ENCODE results near the gene PRKCA.

Gene PRKCA

DNA sequence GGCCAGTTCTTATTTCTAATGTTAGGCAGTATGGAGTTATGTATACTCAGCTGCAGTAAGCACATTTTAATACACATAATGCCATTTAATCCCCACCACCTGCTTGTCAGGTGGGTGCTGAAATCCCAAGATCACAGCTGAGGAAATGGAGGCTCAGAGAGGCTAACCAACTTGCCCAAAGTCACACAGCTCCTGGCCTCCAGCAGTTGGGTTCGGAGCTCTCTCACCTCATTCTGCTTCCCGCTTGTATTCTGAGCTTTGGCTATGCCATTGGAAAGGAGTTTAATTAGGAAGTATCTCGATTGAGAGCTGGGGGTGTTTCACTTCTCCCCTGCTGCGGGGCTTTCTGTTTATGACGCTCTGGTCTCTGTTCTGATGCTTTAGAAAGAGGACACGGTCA lies 459.9 kb downstream of the PRKCA start:
- FAIRE-seq, result no peak

DNA sequence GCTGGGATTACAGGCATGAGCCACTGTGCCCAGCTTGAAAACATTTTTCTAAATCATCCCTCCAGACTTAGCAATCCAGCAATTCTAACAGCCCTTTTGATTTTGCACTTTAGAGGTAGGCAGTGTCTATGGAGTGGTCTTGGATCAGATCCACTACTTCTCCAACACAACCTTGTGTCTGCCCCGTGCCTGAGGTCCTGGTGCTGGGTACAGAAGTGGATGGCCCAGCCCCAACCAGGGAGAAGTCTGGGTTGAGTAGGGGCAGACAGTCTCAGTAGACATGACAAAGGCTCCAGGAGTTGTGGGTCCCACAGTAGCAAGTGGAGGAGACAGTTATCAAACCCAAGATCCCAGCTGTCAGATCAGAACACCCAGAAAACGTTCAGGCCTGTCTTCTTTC lies 460.6 kb downstream of the PRKCA start:
- FAIRE-seq, result no peak

DNA sequence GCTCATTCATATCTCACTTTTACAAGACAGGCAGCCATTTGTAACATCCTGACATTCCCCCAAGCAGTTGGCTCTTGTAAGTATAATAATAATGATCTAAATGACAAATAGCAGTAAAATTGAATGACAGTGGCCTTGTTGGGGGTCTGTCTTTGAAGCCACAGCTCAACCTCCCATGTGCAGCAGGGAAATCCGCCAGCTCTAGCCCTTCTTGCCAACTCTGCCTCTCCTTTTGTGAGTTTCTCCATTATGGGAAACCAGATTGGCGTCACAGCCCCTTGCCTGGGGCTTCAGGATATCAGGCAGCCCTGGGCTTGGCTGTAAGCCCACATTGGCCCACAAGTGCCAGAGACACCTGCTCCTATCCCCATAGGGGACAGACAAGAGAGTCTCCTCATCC lies 462.1 kb downstream of the PRKCA start:
- FAIRE-seq, result no peak

DNA sequence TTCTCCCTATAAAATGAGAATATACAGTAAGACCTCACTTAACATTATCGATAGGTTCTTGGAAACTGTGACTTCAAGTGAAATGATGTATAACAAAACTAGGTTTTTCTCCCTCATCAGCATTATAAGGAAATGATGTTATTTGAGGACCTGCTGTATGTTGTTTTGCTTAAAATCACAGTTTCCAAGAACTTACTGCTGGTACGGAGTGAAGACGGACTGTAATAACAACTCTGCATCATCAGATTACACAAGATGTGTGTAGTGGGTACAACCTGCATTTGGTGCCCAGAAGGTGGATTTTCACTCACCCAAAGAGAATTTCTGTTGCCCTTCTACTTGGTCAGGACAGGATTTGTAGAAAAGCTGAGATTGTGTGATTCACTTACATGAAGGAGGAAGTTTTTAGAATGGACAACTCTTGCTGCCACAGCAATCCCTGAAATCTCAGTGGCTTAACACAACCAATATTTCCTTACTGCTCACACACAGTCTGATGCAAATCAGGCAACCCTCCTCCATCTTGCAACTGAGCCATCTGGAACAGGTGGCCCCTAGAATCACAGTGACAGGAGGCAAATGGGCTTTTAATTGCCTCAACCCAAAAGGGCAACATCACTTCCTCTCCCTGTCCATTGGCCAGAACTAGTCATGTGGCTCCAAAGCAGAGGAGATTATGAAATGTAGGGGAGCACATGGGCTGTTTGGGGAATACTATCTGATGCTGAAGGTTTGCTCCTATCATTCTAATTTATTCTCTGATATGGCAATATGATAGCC lies 464.9 kb downstream of the PRKCA start:
- no peak for FAIRE-seq

DNA sequence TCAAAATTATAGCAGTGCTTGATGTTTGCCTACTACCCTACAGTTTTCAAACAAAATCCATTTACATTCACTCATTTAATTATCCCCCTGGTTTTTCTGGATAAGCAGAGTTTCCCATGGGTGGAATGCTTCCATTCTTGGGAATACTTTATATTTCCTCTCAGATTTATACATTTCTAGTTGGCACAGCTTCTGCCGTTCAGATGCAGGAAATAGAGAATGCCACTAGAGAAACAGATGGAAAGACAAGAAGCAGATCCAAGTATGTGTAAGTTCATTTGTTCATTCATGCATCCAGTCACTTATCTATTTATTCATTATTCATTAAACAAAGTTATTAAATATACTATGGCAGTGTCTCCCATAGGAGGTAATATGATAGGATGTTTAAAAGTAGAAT lies 467.5 kb downstream of the PRKCA start:
- no peak for FAIRE-seq

DNA sequence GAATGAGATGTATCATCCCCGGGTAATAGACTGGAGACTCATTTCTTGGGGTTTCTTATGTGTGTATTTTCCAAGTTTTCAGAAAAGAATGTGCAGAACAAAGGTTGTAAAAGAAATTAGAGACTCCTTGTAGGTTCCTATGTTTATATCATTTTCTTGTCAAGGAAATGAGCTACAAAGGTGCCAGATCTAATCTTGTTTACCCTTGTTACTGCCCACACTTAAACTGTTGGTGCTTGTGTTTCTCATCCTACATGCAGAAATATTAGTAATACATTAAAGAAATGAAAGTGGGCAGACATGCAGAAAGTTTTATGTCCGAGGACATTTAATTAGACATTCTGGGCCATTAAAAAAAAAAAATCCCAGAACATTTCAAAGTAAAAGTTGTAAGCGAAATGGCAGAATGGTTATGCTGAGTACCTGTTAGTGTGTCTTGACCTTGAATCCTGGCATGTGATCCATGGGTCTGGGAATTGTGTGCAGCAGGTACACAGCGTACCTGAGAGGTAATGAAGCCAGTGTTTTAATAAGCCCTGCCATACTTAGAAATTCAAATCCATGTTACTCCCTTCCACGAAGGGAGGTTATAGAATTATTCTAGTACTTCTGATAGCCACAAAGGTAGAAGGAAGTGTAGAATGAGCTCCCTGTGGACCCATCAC lies 469.9 kb downstream of the PRKCA start:
- no peak for FAIRE-seq

DNA sequence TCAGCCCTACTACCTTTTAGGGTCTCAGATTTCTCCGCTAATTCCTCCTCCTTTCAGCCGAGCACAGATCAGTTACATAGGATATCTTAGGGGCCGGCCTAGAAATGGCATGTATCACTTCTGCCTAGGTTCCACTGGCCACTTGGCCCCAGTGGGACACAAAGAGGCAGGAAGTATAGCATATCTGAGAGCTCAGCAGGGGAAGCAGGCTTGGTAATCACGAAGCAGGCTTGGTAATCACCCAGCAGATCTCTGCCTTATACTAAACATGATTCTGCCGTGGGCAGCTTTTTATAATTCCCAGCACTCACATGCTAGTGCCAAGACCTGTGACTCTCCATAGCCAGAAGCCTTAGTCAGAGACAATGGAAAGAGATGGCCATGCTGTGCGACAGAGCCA lies 472.9 kb downstream of the PRKCA start:
- FAIRE-seq, result no peak

DNA sequence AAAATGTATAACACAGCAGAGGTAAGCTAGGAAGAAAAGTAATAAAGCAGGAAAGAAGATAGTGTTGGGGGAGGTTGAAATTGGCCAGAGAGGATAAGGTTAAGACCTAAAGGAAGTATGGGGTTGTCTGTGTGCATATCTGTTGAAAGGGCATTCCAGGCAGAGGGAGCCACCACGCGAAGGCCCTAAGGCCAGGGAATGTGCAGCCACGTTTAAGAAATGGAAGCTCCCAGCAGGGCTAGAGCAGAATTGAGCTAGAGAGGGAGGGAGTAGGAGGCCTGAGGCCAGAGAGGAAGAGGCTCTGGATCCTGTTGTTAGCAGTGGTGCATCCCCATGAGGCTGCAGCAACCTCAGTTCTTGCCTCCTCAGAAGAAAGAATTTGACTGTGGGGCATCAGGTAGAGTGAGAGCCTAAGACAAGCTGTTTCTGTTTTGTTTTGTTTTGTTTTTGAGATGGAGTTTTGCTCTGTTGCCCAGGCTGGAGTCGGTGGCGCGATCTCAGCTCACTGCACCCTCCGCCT lies 473.5 kb downstream of the PRKCA start:
- no peak for FAIRE-seq

DNA sequence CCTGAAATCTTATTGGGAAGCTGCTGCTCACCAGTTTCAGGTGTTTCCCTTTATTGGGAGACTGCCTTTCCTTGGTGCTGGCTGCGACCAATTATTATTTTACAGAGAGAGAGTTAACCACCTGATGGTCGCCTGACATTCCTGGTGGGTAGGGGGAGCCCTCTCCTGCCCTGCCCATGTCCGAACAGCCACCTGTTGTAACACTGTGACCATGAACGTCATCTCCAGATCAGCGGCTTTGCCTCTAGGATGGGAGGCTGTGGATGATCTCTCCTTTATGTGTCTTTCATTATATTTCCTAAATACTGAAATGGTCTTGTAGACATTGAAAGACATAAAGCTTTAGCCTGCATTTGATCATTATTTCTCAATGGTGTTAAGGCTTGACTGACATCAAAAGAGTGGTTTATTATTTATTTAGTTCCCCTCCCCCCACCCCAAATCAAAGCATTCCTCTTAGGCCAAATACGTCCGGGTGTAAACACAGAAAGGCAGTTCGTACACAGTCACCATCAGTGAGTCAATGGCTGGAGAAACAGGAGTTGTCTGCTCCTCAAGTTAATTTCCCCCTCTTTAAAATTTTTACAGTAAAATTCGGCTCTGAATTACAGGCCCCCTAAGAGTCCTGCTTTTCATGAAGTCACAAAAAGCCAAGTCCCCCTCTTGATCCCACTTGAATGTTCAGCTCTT lies 474.7 kb downstream of the PRKCA start:
- FAIRE-seq, result no peak

DNA sequence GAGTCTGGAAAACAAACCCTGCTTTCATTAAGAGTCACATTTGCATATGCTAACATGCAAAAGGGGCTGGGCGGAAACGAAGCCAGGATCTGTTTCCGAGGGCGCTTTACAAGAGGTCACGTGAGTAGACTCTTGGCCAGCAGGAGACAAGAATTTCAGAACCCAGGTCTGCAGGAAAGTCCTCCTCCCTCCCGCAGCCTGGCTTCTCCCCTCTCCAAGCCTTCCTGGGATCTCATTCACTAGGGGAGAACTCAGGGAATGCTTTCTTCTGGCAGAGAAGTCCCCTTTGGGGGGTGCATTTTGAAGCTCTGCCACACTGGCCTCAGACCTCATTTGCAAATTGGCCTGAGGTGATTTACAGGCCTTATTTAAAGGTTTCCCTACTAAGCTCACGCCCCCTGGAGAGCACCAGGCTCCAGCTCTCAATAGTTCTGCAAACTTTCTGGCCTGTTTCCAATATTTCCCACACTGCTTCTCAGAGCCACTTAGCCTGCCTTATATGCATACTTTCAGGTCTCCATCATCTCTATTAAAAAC lies 475.3 kb downstream of the PRKCA start:
- no peak for FAIRE-seq

DNA sequence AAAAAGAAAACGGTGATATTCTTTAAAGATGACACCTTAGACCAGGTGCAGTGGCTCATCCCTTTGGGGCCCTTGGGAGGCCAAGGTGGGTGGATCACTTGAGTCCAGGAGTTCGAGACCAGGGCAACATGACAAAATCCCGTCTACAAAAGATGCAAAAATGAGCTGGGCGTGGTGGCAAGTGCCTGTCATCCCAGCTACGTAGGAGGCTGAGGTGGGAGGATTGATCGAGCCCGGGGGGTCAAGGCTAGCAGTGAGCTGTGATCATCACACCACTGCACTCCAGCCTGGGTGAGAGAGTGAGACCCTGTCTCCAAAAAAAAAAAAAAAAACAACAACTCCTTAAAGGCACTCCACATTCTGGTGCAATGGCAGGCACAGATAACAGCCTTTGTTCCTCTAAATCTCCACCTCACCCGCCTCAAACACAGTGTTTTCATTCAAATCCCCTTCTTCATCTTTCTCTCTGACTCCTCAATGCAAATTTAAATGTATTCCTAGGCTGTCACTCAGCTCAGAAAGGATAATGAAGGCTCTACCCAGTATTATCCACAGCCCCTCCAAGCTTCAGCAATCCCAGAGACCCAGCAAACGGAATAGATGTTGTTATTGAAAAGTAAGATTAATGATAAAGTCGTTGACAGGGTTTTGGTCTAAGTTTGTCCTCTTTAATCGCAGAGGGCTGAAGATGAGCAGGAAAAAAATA lies 476.3 kb downstream of the PRKCA start:
- no peak for FAIRE-seq

DNA sequence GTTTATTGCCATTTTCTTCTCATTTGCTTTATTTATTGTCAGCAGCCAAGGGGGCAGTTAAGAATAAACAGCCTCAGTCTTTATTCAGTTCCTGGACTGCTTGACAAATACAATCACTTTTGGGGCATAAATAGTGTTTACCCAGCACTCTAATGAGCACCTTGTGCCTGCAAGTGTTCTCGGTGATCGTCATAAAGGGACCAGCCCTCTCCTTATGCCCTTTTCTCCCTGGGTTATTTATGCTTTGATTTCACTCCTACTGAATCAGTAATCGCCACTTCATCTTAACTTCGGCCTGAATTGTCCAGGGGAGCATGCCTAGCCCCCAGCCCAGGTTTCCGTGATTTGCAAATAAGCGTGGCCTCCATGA lies 476.8 kb downstream of the PRKCA start:
- no peak for FAIRE-seq

DNA sequence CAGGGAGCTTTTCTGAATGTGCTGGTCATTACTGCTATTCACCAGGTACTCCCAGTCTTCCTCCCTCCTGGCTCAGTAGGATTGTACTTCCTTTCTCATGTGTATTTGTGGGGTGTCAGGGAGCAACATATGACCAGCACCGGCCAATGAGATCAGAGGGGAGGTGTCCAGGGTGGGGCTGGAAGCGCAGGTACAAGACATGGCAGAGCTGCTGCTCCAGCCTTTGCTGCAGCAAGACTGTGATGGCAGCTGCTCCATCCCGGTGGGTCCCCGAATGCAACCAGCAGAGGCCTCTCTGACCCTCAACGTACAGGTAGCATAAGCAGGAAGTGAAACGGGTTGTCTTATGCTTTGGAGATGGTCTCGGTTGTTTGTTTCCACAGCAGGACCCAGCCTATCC lies 478.7 kb downstream of the PRKCA start:
- no peak for FAIRE-seq

DNA sequence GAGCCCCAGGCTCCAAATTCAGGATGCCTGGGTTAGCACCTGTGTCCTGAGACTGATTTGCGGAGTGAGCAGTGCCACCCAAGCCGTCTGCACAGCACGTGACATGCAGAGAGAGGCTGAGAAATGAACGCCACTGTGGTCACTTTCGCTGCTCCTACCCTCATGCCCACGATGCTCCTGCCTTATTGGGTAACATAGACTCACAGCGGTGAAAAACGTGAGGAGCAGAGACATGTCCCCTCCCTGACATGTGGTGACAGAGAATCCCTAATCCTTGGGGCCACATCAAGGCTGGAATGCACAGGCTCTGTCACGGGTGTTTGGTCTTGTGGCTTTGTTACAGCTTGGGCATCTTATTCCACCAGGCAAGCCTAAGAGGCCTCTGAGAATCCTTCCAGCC lies 480.4 kb downstream of the PRKCA start:
- FAIRE-seq, result no peak

DNA sequence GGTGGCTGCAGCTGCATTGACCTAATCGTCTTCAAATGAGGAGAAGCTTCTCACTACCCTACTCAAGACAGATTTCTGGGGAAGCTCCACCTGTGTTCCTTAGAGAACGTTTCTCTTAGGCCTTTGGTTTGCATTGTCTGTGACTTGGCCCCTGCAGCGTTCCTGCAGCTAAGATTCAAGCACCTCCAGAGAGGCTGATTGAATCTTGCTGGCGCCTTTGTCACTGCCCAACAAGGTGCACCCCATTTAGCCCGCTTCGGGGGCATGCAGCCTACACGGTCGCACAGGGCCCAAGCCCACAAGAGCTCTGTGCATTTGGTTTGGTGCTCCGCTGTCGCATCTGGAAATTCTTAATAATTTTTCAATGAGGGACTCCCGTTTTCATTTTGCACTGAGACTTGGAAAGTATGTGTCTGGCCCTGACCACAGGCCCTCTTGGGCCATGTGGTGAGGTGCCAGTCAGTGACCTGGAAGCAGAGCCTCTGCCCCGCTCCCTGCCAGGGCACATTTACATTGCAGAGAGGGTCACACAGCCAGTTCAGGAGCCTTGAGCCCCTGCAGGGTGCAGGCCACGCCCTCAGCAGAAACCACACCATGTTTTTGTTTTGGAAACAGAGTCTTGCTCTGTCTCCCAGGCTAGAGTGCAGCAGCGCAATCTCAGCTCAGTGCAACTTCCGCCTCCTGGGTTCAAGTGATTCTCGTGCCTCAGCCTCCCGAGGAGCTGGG lies 481.4 kb downstream of the PRKCA start:
- no peak for FAIRE-seq

DNA sequence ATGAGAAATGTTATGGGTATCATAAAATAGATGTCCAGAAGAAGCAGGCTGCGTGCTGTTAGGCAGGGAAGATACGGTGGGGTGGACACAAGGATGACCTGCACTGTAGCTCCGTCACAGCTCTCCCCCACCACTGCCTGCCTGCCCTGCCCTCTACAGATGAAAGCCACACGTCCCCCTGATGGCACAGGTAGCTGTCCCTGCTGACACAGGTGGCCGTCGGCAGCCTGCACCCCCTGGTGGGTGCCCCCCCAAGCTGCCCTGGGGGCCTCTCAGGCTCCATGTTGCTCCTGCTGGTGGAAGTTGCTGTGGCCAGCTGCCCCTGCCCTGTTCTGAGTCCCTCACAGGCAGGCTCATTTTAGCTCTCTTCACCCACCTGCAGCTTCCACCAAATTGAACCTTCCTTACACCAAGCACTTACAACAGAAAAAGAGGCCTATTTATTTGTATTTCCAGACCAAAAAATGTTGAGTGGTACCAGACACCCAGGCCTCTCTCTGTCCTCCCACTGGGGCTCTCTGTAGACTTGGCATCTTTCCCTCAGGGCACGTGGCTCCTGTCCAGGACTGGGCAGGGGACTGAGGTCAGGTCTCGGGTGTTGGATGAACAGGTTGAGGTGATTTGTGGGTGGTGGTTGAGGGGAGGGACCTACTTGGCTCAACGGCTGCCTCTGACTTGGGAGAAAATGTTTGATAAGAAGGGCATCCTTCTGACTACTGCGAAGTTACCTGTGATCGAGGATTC lies 482.4 kb downstream of the PRKCA start:
- FAIRE-seq, result no peak

DNA sequence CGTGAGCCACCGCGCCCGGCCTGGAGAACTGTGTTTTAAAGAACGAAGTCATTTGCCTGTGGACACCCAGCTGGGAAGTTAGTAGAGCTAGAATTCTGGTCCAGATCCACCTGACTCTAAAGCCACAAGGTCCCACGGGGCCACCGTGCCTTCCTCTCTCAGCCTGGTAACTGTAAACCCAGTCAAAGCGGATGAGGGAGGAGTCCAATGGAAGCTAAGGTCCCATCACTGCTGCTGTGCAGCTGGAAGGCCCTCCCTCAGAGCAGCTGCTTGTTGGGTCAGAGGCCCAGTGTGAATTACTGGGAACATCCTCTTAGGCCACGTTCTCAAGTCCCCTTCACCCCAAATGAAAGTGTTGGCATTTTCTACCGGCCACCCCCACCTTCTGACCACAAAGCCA lies 483.7 kb downstream of the PRKCA start:
- no peak for FAIRE-seq

DNA sequence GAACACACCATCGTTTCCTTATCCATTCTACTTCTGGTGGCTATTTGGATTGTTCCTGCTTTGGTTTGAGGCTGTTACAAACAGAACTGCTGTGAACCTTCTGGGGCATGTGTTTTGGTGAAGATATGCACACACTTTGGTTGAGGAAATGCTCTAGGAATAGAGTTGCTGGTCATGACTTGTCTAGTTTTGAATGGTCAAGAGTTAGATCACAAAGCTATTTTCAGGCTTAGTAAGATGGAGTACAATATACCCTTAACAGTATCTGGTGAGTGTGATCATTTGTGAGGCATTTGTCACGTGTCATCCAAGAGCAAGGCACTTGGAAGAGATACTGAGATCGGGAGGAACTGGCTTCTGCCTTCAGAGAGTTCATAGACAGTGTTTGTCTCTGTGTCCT lies 485.5 kb downstream of the PRKCA start:
- FAIRE-seq, result no peak

DNA sequence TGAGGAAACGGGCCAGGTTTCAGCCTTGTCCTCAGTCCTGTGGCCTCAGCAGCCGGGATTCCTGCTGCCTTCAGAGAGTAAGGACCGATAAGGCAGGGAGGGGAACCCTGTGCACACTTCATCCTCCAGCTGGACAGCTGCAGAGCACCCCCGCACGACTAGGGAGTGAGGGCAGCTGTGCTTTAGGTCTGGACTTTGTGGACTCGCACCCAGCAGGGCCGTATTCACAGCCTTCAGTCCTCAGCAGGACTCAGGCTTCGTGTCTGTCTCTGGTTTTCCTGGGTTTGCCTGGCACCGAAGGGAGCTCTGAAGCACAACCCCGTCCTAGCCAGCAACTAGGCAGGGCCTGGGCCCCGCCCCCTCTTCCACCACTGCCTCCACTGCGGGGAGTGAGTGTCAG lies 486.7 kb downstream of the PRKCA start:
- no peak for FAIRE-seq

DNA sequence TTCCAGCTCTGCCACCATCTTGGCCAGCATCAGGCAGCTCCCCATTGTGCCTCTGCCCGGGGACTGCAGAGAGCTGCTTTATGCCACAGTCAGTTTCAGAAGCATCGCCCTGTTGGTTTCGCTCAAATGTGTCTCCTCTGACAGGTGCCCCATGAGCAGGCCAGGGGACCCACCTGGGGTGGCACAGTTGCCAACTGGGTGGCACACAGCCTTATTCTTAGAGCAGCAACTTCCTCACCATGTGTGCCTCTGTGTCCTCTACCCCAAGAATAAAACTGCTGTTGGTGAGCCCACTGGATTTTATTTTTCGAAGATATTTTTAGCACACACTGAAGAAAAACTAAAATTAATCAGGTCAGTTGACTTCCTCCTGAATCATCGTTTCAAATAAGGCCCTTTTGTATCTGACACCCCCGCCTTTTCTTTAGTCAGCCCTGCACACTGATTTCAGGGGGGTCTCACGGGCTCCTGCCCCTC lies 487.6 kb downstream of the PRKCA start:
- no peak for FAIRE-seq

DNA sequence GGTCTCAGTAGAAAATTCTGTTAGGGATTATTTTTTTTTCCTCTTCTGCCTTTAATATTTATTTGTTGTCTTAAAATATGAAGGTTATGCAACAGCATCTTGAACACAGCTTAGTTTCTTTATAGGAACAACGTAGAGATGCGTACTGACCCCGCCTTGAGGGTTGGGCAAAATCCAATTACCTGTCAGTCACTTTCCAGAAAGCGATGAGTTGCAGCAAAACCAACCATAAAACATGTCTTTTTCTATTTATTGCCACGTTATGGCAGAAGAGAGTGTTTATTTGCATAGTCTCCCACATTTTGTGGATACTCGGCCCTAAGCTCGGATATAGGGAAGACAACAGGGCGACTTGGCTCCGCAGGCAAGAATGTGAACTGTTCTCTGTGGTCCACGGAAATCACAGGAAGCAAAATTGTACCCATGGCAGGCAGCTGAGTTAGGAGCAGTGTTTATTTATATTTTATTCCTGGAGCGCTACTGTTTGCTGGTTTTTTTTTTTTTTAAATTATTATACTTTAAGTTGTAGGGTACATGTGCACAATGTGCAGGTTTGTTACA lies 488.2 kb downstream of the PRKCA start:
- FAIRE-seq, result no peak

Data from islet of Langerhans (tissue), 1 donor.